K562 (cell line): ENCODE measurements around the gene GATAD2B.

Experiments used
- CTCF ChIP-seq, 3 experiments: IDR thresholded peaks in 2 of 3; conservative IDR thresholded peaks in 1 of 3; 2 replicates each; pipeline ENCODE4 v1.5.1; 2011 to 2012; ENCODE audit warnings: low read length in 3 of 3, mild to moderate bottlenecking in 3 of 3, control low read depth in 2 of 3, improper control_type of control experiment in 1 of 3, inconsistent platforms in 1 of 3, low read depth in 1 of 3, mixed read lengths in 1 of 3, moderate library complexity in 1 of 3; ENCODE audit not compliant: insufficient read depth in 2 of 3
- POLR2A ChIP-seq: fragments of 450-650 bp; conservative IDR thresholded peaks from 2 replicates; pipeline ENCODE4 v1.6.1; 2016
- TARDBP ChIP-seq: fragments of 450-650 bp; IDR thresholded peaks from 2 replicates; pipeline ENCODE4 v1.6.1; 2016
- ZNF274 ChIP-seq: IDR thresholded peaks from 2 replicates; pipeline ENCODE4 v1.6.1; 2011; ENCODE audit warnings: low read depth, mild to moderate bottlenecking, low read length, moderate library complexity, borderline replicate concordance
- TF ChIP-seq, protein P1 (sequence below): IDR thresholded peaks from 2 replicates; pipeline ENCODE4 v1.6.1; 2011; ENCODE audit warnings: borderline replicate concordance, low read depth, mild to moderate bottlenecking, moderate library complexity, low read length; ENCODE audit not compliant: insufficient read depth, poor library complexity, severe bottlenecking
- TF ChIP-seq, protein P2 (sequence below): sonication (generic); formaldehyde crosslinking; IDR thresholded peaks from 2 replicates; pipeline ENCODE4 v1.8.0; 2022; ENCODE audit warnings: missing genetic modification reagents, mild to moderate bottlenecking, borderline replicate concordance

DNA sequence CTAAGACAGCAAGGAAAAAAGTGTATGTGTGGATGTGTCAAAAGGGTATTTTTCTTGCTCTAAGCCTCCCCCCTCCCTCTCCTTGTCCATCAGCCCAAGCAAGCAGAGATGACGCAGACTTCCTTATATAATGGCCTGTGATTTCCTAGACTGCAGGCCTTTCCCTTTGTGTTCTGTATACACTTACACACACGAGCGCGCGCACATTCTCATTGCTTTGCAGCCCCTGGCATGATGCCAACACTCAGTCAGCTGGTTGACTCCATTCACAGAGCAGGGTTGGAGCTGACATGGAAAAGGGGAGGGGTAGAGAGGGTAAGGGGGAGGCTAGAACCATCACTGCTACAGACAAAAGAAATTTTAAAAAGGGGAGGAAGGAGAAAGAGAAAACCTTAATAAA is 41.8 kb downstream of the GATAD2B start:
- TF ChIP-seq, protein P1, sequence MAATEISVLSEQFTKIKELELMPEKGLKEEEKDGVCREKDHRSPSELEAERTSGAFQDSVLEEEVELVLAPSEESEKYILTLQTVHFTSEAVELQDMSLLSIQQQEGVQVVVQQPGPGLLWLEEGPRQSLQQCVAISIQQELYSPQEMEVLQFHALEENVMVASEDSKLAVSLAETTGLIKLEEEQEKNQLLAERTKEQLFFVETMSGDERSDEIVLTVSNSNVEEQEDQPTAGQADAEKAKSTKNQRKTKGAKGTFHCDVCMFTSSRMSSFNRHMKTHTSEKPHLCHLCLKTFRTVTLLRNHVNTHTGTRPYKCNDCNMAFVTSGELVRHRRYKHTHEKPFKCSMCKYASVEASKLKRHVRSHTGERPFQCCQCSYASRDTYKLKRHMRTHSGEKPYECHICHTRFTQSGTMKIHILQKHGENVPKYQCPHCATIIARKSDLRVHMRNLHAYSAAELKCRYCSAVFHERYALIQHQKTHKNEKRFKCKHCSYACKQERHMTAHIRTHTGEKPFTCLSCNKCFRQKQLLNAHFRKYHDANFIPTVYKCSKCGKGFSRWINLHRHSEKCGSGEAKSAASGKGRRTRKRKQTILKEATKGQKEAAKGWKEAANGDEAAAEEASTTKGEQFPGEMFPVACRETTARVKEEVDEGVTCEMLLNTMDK = no peak
- TF ChIP-seq POLR2A (no peak), TARDBP (no peak), ZNF274 (no peak), CTCF (IDR thresholded peaks at IDR 0.05 in 2 of 3, conservative IDR thresholded peaks at IDR 0.05 in 1 of 3; ENCODE audit: insufficient read depth in 2 of 3, low read depth in 1 of 3, low read length in 3 of 3) (no peak)
- TF ChIP-seq, protein P2, sequence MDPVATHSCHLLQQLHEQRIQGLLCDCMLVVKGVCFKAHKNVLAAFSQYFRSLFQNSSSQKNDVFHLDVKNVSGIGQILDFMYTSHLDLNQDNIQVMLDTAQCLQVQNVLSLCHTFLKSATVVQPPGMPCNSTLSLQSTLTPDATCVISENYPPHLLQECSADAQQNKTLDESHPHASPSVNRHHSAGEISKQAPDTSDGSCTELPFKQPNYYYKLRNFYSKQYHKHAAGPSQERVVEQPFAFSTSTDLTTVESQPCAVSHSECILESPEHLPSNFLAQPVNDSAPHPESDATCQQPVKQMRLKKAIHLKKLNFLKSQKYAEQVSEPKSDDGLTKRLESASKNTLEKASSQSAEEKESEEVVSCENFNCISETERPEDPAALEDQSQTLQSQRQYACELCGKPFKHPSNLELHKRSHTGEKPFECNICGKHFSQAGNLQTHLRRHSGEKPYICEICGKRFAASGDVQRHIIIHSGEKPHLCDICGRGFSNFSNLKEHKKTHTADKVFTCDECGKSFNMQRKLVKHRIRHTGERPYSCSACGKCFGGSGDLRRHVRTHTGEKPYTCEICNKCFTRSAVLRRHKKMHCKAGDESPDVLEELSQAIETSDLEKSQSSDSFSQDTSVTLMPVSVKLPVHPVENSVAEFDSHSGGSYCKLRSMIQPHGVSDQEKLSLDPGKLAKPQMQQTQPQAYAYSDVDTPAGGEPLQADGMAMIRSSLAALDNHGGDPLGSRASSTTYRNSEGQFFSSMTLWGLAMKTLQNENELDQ (CRISPR knock-in tag) = no peak
